B cell (primary cell): ENCODE data around the gene LRTM2.

Experiments
- CTCF ChIP-seq: fragments of 200-600 bp; IDR thresholded peaks from one replicate; pipeline ENCODE4 v1.8.0; 2022; ENCODE audit warnings: antibody characterized with exemption, mild to moderate bottlenecking
- EZH2 ChIP-seq: IDR thresholded peaks from 2 replicates; pipeline ENCODE4 v1.6.1; 2012; ENCODE audit warnings: borderline replicate concordance, low read depth, mild to moderate bottlenecking, moderate library complexity, low read length; ENCODE audit not compliant: insufficient read depth, poor library complexity, severe bottlenecking

GRCh38 chr12:1869145-1869544 lies 48.8 kb downstream of the LRTM2 start:
- TF ChIP-seq CTCF (no peak), EZH2 (no peak)
